Fibroblast of upper back skin (primary cell): ENCODE data around the gene PRXL2A.
"Not testable (repeated sequence)": the region's sequence is repeated elsewhere in the genome, so short reads cannot be mapped to it uniquely, and the experiment has no call there.

Experiments used
- DNase-seq: peaks from one replicate; pipeline ENCODE4 v3.0.0-alpha.2; 2013

PRXL2A gene

GRCh38 chr10:80408242-80409101 is at the start of gene PRXL2A:
PRXL2A (plus strand) TSS chr10:80408551; CDS start chr10:80420468, 11,917 bp downstream.
- DNase-seq, result peak; percentile 27

GRCh38 chr10:80358925-80359324 is 49.4 kb upstream of the PRXL2A start:
- not testable (repeated sequence) for DNase-seq

- DNase-seq, result no peak
Observed at GRCh38 chr10:80359644-80360043, 48.7 kb upstream of the PRXL2A start.

GRCh38 chr10:80365510-80365909 is 42.8 kb upstream of the PRXL2A start:
- DNase-seq, result no peak

- no peak for DNase-seq
Observed at GRCh38 chr10:80371467-80371866, 36.9 kb upstream of the PRXL2A start.

GRCh38 chr10:80372675-80373074 is 35.7 kb upstream of the PRXL2A start:
- no peak for DNase-seq

- DNase-seq, result no peak
Observed at GRCh38 chr10:80373502-80373901, 34.8 kb upstream of the PRXL2A start.

- DNase-seq, result no peak
Observed at GRCh38 chr10:80379701-80380100, 28.6 kb upstream of the PRXL2A start.

- no peak for DNase-seq
Observed at GRCh38 chr10:80380185-80380584, 28.2 kb upstream of the PRXL2A start.

- peak; percentile 10 for DNase-seq
Observed at GRCh38 chr10:80382989-80383388, 25.4 kb upstream of the PRXL2A start.

- DNase-seq, result no peak
Observed at GRCh38 chr10:80390740-80391139, 17.6 kb upstream of the PRXL2A start.

GRCh38 chr10:80392250-80392649 is 16.1 kb upstream of the PRXL2A start:
- no peak for DNase-seq

- no peak for DNase-seq
Observed at GRCh38 chr10:80394358-80394916, 13.9 kb upstream of the PRXL2A start.

GRCh38 chr10:80397014-80397413 is 11.3 kb upstream of the PRXL2A start:
- peak; percentile 30 for DNase-seq

GRCh38 chr10:80400136-80400804 is 8.1 kb upstream of the PRXL2A start:
- no peak for DNase-seq

- no peak for DNase-seq
Observed at GRCh38 chr10:80405035-80405434, 3.3 kb upstream of the PRXL2A start.

GRCh38 chr10:80405626-80406025 is 2.7 kb upstream of the PRXL2A start:
- DNase-seq, result peak; percentile 11

GRCh38 chr10:80406204-80406603 is 2.1 kb upstream of the PRXL2A start:
- DNase-seq, result no peak

GRCh38 chr10:80407812-80408241 is 524 bp upstream of the PRXL2A start:
- DNase-seq, result no peak

GRCh38 chr10:80409121-80409520 is 770 bp downstream of the PRXL2A start:
- DNase-seq, result no peak

- no peak for DNase-seq
Observed at GRCh38 chr10:80410122-80410521, 1.8 kb downstream of the PRXL2A start.

GRCh38 chr10:80410578-80411145 is 2.3 kb downstream of the PRXL2A start:
- peak; percentile 11 for DNase-seq

GRCh38 chr10:80411267-80411668 is 2.9 kb downstream of the PRXL2A start:
- no peak for DNase-seq
